GM20000 (cell line): Measurements from ENCODE around the gene MS4A10.

ENCODE experiments used
- DNase-seq: peaks from one replicate; pipeline ENCODE4 v3.0.0; 2012; ENCODE audit warnings: low spot score
- TF ChIP-seq, protein P1 (sequence below): IDR thresholded peaks from 2 replicates; pipeline ENCODE4 v1.5.1; 2012; ENCODE audit warnings: mild to moderate bottlenecking, control low read depth; ENCODE audit errors: extremely low read depth, missing control alignments

Gene MS4A10

DNA sequence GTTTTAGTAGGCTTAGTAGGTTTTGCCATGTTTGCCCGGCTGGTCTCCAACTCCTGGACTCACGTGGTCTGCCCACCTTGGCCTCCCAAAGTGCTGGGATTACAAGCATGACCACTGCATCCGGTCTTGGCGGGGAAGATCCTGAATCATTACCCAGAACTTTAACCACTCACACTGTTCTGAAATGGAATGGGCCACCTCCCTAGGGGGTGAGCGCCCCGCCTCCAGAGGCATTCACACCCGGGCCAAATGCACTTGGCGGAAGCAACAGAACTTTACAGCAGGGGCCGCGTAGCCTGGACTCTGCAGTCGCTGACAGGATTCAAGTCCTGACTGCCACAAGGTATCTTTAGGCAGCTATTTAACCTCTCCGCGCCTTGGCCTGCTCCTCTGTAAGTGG lies 62.1 kb downstream of the MS4A10 start:
- no peak for DNase-seq
- TF ChIP-seq, protein P1, sequence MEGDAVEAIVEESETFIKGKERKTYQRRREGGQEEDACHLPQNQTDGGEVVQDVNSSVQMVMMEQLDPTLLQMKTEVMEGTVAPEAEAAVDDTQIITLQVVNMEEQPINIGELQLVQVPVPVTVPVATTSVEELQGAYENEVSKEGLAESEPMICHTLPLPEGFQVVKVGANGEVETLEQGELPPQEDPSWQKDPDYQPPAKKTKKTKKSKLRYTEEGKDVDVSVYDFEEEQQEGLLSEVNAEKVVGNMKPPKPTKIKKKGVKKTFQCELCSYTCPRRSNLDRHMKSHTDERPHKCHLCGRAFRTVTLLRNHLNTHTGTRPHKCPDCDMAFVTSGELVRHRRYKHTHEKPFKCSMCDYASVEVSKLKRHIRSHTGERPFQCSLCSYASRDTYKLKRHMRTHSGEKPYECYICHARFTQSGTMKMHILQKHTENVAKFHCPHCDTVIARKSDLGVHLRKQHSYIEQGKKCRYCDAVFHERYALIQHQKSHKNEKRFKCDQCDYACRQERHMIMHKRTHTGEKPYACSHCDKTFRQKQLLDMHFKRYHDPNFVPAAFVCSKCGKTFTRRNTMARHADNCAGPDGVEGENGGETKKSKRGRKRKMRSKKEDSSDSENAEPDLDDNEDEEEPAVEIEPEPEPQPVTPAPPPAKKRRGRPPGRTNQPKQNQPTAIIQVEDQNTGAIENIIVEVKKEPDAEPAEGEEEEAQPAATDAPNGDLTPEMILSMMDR = no peak

DNA sequence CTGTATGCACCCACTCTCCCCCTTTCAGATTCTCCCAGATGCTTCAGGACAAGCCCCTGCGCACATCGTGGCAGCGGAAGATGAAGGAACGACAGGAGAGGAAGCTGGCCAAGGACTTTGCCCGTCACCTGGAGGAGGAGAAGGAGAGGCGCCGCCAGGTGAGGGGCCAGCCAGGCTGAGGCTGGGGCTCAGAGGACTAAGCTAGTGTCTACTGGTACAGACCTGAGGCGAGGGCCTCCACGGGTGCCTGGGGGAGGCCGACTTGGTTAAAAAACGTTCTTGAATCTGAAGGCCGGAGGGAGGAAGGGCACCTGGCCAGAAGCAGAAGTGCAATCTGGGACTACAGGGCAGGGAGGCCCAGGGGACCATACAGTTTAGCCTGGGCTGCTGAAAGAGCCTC lies 62.8 kb downstream of the MS4A10 start:
- DNase-seq = no peak
- TF ChIP-seq, protein P1 = no peak

DNA sequence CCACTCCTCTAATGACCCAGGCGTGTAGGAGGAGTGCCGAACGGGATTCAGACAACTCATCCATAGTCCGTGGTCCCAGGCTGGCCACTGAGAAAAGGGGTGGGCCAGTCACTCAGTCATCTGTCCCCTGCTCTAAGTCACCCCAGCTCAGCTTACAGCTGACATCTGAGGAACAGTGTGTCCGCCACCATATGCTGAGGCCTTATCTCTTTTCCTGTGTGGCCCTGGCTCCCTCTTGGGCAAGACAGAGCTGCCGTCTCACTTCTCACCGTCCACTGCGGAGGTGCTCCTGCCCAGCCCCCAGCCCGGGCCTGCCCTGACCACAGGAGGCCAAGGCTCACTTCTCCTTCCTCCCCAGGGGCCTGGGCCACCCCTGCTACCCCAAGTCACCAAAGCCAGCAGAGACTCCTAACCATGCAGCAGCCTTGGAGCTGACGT lies 63.6 kb downstream of the MS4A10 start:
- DNase-seq = no peak
- TF ChIP-seq, protein P1 = no peak

DNA sequence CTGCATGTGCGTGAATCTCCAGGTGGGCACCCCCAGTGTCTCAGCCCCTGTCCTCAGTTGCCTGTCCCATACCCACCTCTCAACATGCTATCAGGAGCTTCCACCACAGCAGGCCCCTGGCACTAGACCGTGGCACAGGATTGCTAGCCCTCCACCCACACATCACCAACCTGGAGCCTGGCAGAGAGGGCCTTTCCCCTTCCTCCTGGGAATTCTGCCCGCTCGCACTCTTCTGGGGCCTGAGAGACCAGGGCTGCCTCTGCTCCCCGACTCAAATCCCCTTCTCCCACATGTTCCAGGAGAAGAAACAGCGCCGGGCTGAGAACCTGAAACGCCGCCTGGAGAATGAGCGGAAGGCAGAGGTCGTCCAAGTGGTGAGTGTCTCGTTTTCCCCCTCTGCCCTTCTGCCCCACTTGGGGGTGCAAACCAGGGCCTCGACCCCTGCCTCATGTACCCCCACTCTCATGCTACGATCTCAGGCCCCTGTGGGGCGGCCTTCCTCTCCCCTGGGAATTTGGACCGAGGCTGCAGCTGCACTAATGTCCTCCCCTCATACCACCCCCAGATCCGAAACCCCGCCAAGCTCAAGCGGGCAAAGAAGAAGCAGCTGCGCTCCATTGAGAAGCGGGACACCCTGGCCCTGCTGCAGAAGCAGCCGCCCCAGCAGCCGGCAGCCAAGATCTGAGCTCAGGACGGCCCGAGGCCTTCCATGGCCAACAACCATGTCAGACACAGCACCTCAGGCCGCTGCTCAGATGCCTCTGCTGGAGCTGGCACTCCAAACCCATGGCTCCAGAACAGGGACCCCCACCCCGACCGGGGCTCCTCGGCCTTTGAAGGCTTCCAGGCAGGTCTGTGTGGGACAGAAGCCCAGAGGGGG lies 64.7 kb downstream of the MS4A10 start:
- TF ChIP-seq, protein P1 = no peak
- DNase-seq = no peak
